ENCODE results near the gene HERPUD2.
A peak's percentile ranks its signal among the peaks of the same experiment; 100 is the strongest.
"Not testable (repeated sequence)": the region's sequence is repeated elsewhere in the genome, so short reads cannot be mapped to it uniquely, and the experiment has no call there.

Gene HERPUD2

DNA sequence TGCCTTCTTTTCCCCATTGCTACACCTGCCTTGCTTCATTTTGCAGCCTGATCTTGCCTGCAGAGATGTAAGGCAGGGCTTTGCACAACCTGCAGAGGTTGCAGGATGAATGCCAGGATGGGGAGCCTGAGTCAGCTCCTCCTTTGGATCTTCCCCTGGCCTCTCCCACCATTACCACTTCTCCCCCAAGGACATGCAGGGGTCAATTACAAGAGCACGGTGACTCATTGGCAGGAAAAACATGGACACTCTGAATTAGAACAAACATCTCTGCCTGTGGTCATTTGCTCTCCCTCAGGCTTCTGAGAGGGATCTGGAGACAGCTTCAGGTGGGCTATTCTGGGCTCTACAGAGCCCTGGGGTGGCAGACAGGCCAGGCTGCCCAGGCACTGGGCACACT is 89.2 kb downstream of the HERPUD2 start:
- peak; percentile 62 for DNase-seq (ENCODE audit: low read depth)

DNA sequence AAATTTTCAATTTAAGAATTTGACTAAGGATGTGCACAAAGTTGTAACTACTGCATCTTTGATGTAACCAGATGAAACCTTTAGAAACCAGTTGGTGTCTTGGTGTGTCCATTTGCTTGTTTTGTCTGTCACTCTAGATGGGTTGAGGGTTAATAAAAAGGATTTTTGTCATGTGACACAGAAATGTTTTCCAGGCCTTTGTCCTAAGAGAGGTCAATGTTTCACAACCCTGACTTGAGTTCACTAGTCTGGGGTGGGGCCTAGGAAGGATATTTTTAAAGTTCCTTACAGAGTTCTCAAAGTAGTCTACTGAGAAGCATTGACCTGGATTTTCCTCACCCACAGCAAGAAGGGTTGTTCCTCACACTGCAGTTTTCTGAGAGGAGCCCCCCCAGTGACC is 90.3 kb downstream of the HERPUD2 start:
- DNase-seq (ENCODE audit: low read depth): no peak

DNA sequence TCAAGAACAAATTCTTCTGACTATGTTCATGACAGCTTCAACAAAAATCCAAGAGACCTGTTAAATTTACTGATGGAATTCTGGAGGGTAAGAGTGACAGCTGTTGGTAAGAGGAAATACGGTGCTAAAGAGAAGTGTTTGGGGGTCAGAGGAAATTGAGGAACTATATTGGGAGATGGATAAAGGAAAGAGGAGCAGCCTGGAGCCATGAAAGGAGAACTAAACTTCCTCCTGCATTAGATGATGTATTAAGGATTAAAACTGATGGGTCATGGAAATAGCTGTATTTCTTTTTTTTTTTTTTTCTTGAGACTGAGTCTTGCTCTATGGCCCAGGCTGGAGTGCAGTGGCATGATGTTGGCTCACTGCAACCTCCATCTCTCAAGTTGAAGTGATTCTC is 95.3 kb downstream of the HERPUD2 start:
- no peak for DNase-seq (ENCODE audit: low read depth)

DNA sequence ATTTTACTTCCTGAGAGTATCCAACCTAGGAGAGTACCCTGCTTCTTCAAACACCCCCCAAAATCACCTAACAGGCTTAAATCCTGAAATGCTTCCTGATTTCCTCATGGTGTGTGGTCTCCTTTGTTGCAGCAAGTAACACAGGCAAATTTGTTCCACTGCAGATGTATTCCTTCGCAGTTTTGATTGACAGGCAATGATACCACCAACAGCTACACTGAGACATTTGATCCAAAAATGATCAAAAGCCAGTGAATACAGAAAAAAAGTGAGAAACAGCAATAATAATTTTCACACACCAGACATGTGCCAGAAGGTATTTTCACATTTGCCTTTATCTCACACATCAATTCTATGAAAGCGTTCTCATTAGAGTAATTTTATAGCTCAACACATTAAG is 95.9 kb downstream of the HERPUD2 start:
- no peak for DNase-seq (ENCODE audit: low read depth)

- DNase-seq (ENCODE audit: low read depth): no peak
Measured at GRCh38 chr7:35596061-35596460, 98.9 kb downstream of the HERPUD2 start.

DNA sequence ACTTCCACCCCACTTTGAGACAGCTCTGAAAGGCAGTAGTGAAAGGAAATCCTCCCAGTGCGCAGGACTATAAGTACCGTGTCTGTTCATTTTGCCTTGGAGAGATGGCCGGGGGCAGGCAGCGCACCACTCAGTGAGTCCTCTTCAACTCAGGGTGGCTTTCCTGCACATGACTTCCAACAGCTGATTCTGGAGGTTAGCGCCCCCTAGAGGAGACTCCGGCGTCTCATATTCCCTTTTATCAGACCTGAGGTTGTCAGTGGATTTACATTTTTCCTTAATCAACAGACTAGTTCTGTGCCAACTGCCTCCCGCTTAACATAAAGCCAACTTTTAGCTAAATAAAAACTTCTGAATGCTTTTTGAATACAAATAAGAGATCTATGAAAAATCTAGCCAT is 101.0 kb downstream of the HERPUD2 start:
- no peak for DNase-seq (ENCODE audit: low read depth)

DNA sequence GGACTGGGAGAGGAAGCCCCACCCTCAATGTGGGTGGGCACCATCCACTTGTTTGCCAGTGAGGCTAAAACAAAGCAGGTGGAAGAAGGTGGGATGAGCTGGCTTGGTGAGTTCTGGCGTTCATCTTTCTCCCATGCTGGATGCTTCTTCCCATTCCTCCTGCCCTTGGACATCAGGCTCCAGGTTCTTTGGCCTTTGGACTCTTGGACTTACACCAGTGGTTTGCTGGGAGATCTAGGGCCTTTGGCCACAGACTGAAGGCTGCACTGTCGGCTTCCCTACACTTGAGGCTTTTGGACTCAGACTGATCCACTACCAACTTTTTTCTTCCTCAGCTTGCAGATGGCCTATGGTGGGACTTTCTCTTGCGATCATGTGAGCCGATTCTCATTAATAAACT is 106.3 kb downstream of the HERPUD2 start:
- DNase-seq (ENCODE audit: low read depth): no peak

GRCh38 chr7:35584990-35585389 is 109.9 kb downstream of the HERPUD2 start:
- DNase-seq (ENCODE audit: low read depth): no peak

- not testable (repeated sequence) for DNase-seq (ENCODE audit: low read depth)
Measured at GRCh38 chr7:35584533-35584932, 110.4 kb downstream of the HERPUD2 start.

Measured in fibroblast of gingiva (primary cell).